Cardiac muscle cell (in vitro differentiated cells and primary cell): ENCODE data around the gene KLHL15. TPM values are rescaled to one million over a fixed set of nuclear protein-coding genes. Genes with fewer than 3 reads are reported as not detected.

Experiments used
- DNase-seq, 2 donors: peaks; one replicate each; pipeline versions ENCODE4 v3.0.0 to v3.0.0-alpha.2; 2010 to 2017; ENCODE audit warnings: low read depth in 1 of 2, low spot score in 1 of 2
- H3K27ac ChIP-seq: fragments of 200-600 bp; sonication (generic); 2 replicates; pipeline ENCODE4 v1.5.1; 2016
- H3K27me3 ChIP-seq: fragments of 200-600 bp; sonication (generic); 2 replicates; pipeline ENCODE4 v1.6.0; 2016; ENCODE audit warnings: control low read depth
- H3K36me3 ChIP-seq: fragments of 200-600 bp; sonication (generic); 2 replicates; pipeline ENCODE4 v1.5.1; 2016; ENCODE audit warnings: control low read depth
- H3K4me1 ChIP-seq: fragments of 200-600 bp; sonication (generic); 2 replicates; pipeline ENCODE4 v1.8.1; 2017; ENCODE audit warnings: low read depth, mild to moderate bottlenecking, mixed run types
- H3K4me3 ChIP-seq: fragments of 200-600 bp; sonication (generic); 2 replicates; pipeline ENCODE4 v1.5.1; 2016; ENCODE audit warnings: mild to moderate bottlenecking
- H3K9me3 ChIP-seq: fragments of 200-600 bp; sonication (generic); 2 replicates; pipeline ENCODE4 v1.5.1; 2017; ENCODE audit warnings: low read depth, mild to moderate bottlenecking, control low read depth
- CTCF ChIP-seq: IDR thresholded peaks from 2 replicates; pipeline ENCODE4 v1.5.1; 2012; ENCODE audit warnings: low read depth, mild to moderate bottlenecking, low read length
- polyA plus RNA-seq: library from polyadenylated mRNA; unstranded; fragments of >200 nt; fragmentation: Nextera tagmentation; extraction: Ambion mirVana; gene quantifications from 2 replicates; pipeline ENCODE4 v1.2.1, GENCODE V29; 2016
- total RNA-seq: library from RNA; depleted of rRNA; stranded (reverse); fragments of >200 nt; gene quantifications from 2 replicates; pipeline ENCODE4 v1.2.3, GENCODE V29; 2016

The KLHL15 gene
- total and polyA plus RNA-seq, 2 experiments from 2014 or later = 3.5 to 15.8 TPM

GRCh38 chrX:23938690-23939089, 88.3 kb downstream of the KLHL15 start:
- no peak for TF ChIP-seq CTCF
- peak in 1 of 2 donors; percentile 55 for DNase-seq
- Histone ChIP-seq H3K27me3 (no peaks in the 10 kb centered on the region), H3K27ac (no peak overlapping the region), H3K36me3 (no peaks in the 10 kb centered on the region), H3K9me3 (no peaks in the 10 kb centered on the region), H3K4me3 (no peak overlapping the region), H3K4me1 (no peaks in the 10 kb centered on the region)

GRCh38 chrX:23937100-23937499, 89.9 kb downstream of the KLHL15 start:
- H3K4me1 ChIP-seq = no peaks in the 10 kb centered on the region
- no peak for TF ChIP-seq CTCF
- no peak overlapping the region for H3K27ac ChIP-seq
- H3K27me3 ChIP-seq = no peaks in the 10 kb centered on the region
- no peaks in the 10 kb centered on the region for H3K36me3 ChIP-seq
- H3K4me3 ChIP-seq = no peak overlapping the region
- DNase-seq = no peak
- H3K9me3 ChIP-seq = no peaks in the 10 kb centered on the region

- Histone ChIP-seq H3K36me3 (no peaks in the 10 kb centered on the region), H3K27me3 (no peaks in the 10 kb centered on the region), H3K9me3 (no peaks in the 10 kb centered on the region), H3K27ac (no peak overlapping the region), H3K4me3 (no peak overlapping the region), H3K4me1 (no peaks in the 10 kb centered on the region)
- DNase-seq = no peak
- no peak for TF ChIP-seq CTCF
These were observed 90.8 kb downstream of the KLHL15 start for GRCh38 chrX:23936180-23936579.

- no peak overlapping the region for H3K4me3 ChIP-seq
- H3K36me3 ChIP-seq = no peaks in the 10 kb centered on the region
- no peaks in the 10 kb centered on the region for H3K4me1 ChIP-seq
- no peaks in the 10 kb centered on the region for H3K27me3 ChIP-seq
- peak in 1 of 2 donors; percentile 17 for DNase-seq
- no peak overlapping the region for H3K27ac ChIP-seq
- TF ChIP-seq CTCF = no peak
- H3K9me3 ChIP-seq = no peaks in the 10 kb centered on the region
These were observed 91.9 kb downstream of the KLHL15 start for GRCh38 chrX:23935106-23935505.

Other genes starting within 250 kb of the KLHL15 start
- 89.8 and 238 TPM in 2 replicates for gene SAT1, start 244.0 kb downstream of the KLHL15 start, total RNA-seq
- gene SAT1, start 244.0 kb downstream of the KLHL15 start, polyA plus RNA-seq = 127 and 290 TPM in 2 replicates
- 44.9 and 74.7 TPM in 2 replicates for gene APOO, start 119.2 kb downstream of the KLHL15 start, total RNA-seq
- 135 and 161 TPM in 2 replicates for gene APOO, start 119.2 kb downstream of the KLHL15 start, polyA plus RNA-seq
- 0.21 and 0.45 TPM in 2 replicates for gene CXorf58, start 119.2 kb downstream of the KLHL15 start, total RNA-seq
- 0.43 and 0.90 TPM in 2 replicates for gene CXorf58, start 119.2 kb downstream of the KLHL15 start, polyA plus RNA-seq
- 196 and 246 TPM in 2 replicates for gene EIF2S3, start 27.8 kb upstream of the KLHL15 start, total RNA-seq
- gene EIF2S3, start 27.8 kb upstream of the KLHL15 start, polyA plus RNA-seq = 76.4 and 108 TPM in 2 replicates
- 39.9 and 43.6 TPM in 2 replicates for gene ZFX, start 122.5 kb upstream of the KLHL15 start, total RNA-seq
- gene ZFX, start 122.5 kb upstream of the KLHL15 start, polyA plus RNA-seq = 24.6 and 36.6 TPM in 2 replicates